ENCODE results near the gene SSX2IP.

Gene SSX2IP

DNA sequence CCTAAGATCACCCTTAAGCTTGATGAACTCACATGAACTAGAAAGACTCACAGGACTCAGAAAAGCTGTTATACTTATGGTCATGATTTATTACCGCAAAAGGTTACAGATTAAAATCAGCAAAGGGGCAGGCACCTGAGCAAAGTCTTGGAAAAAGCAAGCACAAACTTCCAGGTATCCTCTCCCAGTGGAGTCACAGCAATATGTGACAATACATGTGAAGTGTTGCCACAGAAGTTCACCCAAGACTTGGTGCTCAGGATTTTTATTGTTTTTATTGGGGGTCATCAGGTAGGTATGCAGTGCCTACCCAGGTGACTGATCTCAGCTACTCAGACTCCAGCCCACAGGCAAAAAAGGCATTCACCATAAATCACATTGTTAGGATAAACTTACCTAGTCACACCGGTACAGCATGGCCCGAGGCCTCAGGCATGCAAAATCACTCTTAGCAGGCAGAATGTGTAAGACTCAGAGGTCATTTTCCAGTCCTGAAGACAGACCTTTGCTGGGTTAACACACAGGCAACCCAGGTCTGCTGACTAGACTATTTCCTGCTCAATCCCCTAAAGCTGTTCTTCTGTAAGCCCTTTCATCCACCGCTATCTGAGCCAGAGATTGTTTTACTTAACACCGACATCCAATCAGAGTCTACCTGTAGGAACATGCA, 55.6 kb downstream of the SSX2IP start:
- Histone ChIP-seq H4K20me1 (ENCODE audit: insufficient read depth, low read length) (no peaks in the 10 kb centered on the region), H2AFZ (ENCODE audit: low read length) (no peak overlapping the region), H3K27me3 (ENCODE audit: insufficient read depth, low read length) (peaks cover 15% of the 10 kb centered on the region; the same call in 1 of the 2 replicates), H3K4me2 (ENCODE audit: low read length) (no peak overlapping the region), H3K9me2 (ENCODE audit: low read depth, low read length) (no peaks in the 10 kb centered on the region), H3K4me3 (ENCODE audit: low read depth, low read length, poor library complexity, severe bottlenecking) (no peak overlapping the region), H3K9me3 (ENCODE audit: low read length) (peaks cover 4% of the 10 kb centered on the region; the same call in 1 of the 2 replicates), H3K9ac (ENCODE audit: low read length) (no peak overlapping the region), H3K27ac (ENCODE audit: low read depth, low read length, poor library complexity, severe bottlenecking) (no peak overlapping the region), H3F3A (ENCODE audit: insufficient read depth, low read length) (no peaks in the 10 kb centered on the region), H3K36me3 (ENCODE audit: insufficient read depth, low read length) (no peaks in the 10 kb centered on the region), H3K79me2 (ENCODE audit: insufficient read depth, low read length) (no peaks in the 10 kb centered on the region), H3K4me1 (ENCODE audit: insufficient read depth, low read length, severe bottlenecking) (no peaks in the 10 kb centered on the region)
- TF ChIP-seq, protein P1, sequence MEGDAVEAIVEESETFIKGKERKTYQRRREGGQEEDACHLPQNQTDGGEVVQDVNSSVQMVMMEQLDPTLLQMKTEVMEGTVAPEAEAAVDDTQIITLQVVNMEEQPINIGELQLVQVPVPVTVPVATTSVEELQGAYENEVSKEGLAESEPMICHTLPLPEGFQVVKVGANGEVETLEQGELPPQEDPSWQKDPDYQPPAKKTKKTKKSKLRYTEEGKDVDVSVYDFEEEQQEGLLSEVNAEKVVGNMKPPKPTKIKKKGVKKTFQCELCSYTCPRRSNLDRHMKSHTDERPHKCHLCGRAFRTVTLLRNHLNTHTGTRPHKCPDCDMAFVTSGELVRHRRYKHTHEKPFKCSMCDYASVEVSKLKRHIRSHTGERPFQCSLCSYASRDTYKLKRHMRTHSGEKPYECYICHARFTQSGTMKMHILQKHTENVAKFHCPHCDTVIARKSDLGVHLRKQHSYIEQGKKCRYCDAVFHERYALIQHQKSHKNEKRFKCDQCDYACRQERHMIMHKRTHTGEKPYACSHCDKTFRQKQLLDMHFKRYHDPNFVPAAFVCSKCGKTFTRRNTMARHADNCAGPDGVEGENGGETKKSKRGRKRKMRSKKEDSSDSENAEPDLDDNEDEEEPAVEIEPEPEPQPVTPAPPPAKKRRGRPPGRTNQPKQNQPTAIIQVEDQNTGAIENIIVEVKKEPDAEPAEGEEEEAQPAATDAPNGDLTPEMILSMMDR (IDR thresholded peaks at IDR 0.05; ENCODE audit: low read length), result no peak
- no peak for TF ChIP-seq EZH2 (IDR thresholded peaks at IDR 0.05; ENCODE audit: borderline replicate concordance, low read length)

DNA sequence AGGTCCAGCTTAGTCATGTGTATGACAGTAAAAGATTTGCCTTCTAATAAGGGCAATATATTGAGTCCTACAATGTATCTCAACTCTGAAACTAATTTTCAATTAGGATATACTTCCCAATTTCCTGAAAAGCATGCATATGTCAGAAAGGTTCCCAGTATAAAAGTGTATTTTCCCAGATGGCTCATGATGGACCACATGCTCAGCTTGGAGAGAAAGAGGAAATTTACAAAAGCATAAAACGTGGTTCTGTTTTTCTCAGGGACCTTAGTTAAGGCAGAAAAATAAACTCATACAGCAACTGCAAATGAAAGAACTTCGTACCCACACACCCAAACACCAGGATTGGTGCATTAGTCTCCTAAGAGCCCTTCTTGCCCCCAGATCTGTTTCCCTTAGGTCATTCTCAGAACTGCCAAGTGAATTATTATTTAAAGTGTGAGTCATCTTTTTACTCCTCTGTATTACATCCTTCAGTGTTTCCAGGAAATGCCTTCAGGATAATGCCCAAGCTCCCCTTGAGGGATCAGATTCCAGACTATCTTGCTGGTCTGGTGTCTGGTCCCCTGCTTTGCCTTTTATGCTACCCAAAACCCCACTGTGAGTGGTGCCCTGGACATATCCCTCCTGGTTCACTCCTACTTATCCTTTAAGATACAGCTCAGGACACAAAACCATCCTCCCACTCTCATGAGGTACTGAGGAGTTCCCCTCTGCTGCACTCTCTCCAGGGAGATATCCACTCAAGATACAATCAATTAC, 57.4 kb downstream of the SSX2IP start:
- no peak for TF ChIP-seq EZH2 (IDR thresholded peaks at IDR 0.05; ENCODE audit: borderline replicate concordance, low read length)
- TF ChIP-seq, protein P1 (IDR thresholded peaks at IDR 0.05; ENCODE audit: low read length), result no peak
- no peak overlapping the region for H3K27ac ChIP-seq (ENCODE audit: low read depth, low read length, poor library complexity, severe bottlenecking)

DNA sequence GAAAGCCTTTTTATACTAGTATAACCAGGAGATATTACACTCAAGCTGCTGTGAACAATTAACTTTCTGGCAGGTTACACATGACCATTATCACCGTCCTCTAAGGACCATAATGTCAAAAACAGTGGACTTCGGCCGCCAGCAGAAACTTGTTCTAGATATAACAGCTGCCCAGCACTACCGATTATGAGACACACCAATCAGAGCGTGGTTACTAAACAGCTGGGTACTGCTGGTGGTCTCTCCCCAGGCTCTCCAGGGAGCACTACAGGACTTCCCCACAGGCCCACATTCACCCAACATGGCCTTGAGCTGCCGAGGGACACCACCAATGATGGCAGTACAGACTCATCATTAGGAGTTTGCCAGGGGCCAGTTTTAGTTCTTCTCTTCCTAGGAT, 58.1 kb downstream of the SSX2IP start:
- Histone ChIP-seq H2AFZ (ENCODE audit: low read length) (no peak overlapping the region), H3K9ac (ENCODE audit: low read length) (no peak overlapping the region), H3K4me2 (ENCODE audit: low read length) (no peak overlapping the region), H3K27ac (ENCODE audit: low read depth, low read length, poor library complexity, severe bottlenecking) (no peak overlapping the region), H3K4me1 (ENCODE audit: insufficient read depth, low read length, severe bottlenecking) (no peaks in the 10 kb centered on the region), H3K79me2 (ENCODE audit: insufficient read depth, low read length) (no peaks in the 10 kb centered on the region), H3K9me2 (ENCODE audit: low read depth, low read length) (no peaks in the 10 kb centered on the region), H3F3A (ENCODE audit: insufficient read depth, low read length) (no peaks in the 10 kb centered on the region), H3K4me3 (ENCODE audit: low read depth, low read length, poor library complexity, severe bottlenecking) (no peak overlapping the region), H3K36me3 (ENCODE audit: insufficient read depth, low read length) (no peaks in the 10 kb centered on the region), H3K9me3 (ENCODE audit: low read length) (peaks cover 3% of the 10 kb centered on the region; the same call in 1 of the 2 replicates), H4K20me1 (ENCODE audit: insufficient read depth, low read length) (no peaks in the 10 kb centered on the region), H3K27me3 (ENCODE audit: insufficient read depth, low read length) (peaks cover 14% of the 10 kb centered on the region; the same call in 1 of the 2 replicates)
- TF ChIP-seq, protein P1 (IDR thresholded peaks at IDR 0.05; ENCODE audit: low read length), result no peak
- no peak for TF ChIP-seq EZH2 (IDR thresholded peaks at IDR 0.05; ENCODE audit: borderline replicate concordance, low read length)

More for the DNA sequence above, 57.4 kb downstream of the SSX2IP start:
- Histone ChIP-seq H3K4me3 (ENCODE audit: low read depth, low read length, poor library complexity, severe bottlenecking) (no peak overlapping the region), H3K4me2 (ENCODE audit: low read length) (no peak overlapping the region), H3K9ac (ENCODE audit: low read length) (no peak overlapping the region), H3K9me2 (ENCODE audit: low read depth, low read length) (no peaks in the 10 kb centered on the region), H3F3A (ENCODE audit: insufficient read depth, low read length) (no peaks in the 10 kb centered on the region), H3K4me1 (ENCODE audit: insufficient read depth, low read length, severe bottlenecking) (no peaks in the 10 kb centered on the region), H2AFZ (ENCODE audit: low read length) (no peak overlapping the region), H3K79me2 (ENCODE audit: insufficient read depth, low read length) (no peaks in the 10 kb centered on the region), H3K36me3 (ENCODE audit: insufficient read depth, low read length) (no peaks in the 10 kb centered on the region), H4K20me1 (ENCODE audit: insufficient read depth, low read length) (no peaks in the 10 kb centered on the region), H3K9me3 (ENCODE audit: low read length) (peaks cover 4% of the 10 kb centered on the region; the same call in 1 of the 2 replicates), H3K27me3 (ENCODE audit: insufficient read depth, low read length) (peaks cover 15% of the 10 kb centered on the region; the same call in 1 of the 2 replicates)
